CD14-positive monocyte (primary cell): ENCODE results near the gene HOXD8. TPM values are rescaled to one million over a fixed set of nuclear protein-coding genes. Genes with fewer than 3 reads are reported as not detected.

Experiments
- DNase-seq, 3 donors: peaks; one replicate each; pipeline ENCODE4 v3.0.0-alpha.2; 2011 to 2022
- H2AFZ ChIP-seq: 2 replicates; pipeline ENCODE4 v1.6.0; 2012; ENCODE audit warnings: mild to moderate bottlenecking, low read depth, low read length, inconsistent platforms; ENCODE audit not compliant: insufficient read depth, poor library complexity, severe bottlenecking
- H3K27ac ChIP-seq, 2 donors: 1 replicate in 1 of 2; 2 replicates in 1 of 2; pipeline ENCODE4 v1.5.1; 2012 to 2013; ENCODE audit warnings: low read length in 2 of 2, control low read depth in 1 of 2, inconsistent platforms in 1 of 2, low read depth in 1 of 2, mild to moderate bottlenecking in 1 of 2
- H3K27me3 ChIP-seq, 2 donors: one replicate each; pipeline versions ENCODE4 v1.6.0 to v1.6.1; 2011 to 2013; ENCODE audit warnings: low read length in 2 of 2; ENCODE audit not compliant: control insufficient read depth in 2 of 2, insufficient read depth in 2 of 2
- H3K36me3 ChIP-seq, 2 donors: replicated peaks in 1 of 2; 1 replicate in 1 of 2; 2 replicates in 1 of 2; pipeline versions ENCODE4 v1.5.1 to v1.6.1; 2012 to 2013; ENCODE audit warnings: low read length in 2 of 2, control low read depth in 1 of 2, inconsistent platforms in 1 of 2, mild to moderate bottlenecking in 1 of 2; ENCODE audit not compliant: insufficient read depth in 2 of 2, control insufficient read depth in 1 of 2
- H3K4me1 ChIP-seq, 2 donors: 1 replicate in 1 of 2; 2 replicates in 1 of 2; pipeline versions ENCODE4 v1.5.1 to v1.6.1; 2012 to 2013; ENCODE audit warnings: low read length in 2 of 2, control low read depth in 1 of 2, inconsistent platforms in 1 of 2, mild to moderate bottlenecking in 1 of 2, moderate library complexity in 1 of 2; ENCODE audit not compliant: insufficient read depth in 2 of 2, control insufficient read depth in 1 of 2
- H3K4me2 ChIP-seq: replicated peaks from 2 replicates; pipeline ENCODE3; 2012; ENCODE audit warnings: low read length, moderate library complexity, mild to moderate bottlenecking; ENCODE audit not compliant: poor library complexity, severe bottlenecking; ENCODE audit errors: extremely low read depth
- H3K4me3 ChIP-seq, 3 experiments: fragments of 200-600 bp in 1 of 3; sonication (generic) in 1 of 3; replicated peaks in 1 of 3; 1 replicate in 2 of 3; 2 replicates in 1 of 3; pipeline ENCODE4 v1.5.1; 2011 to 2013; ENCODE audit warnings: low read length in 3 of 3, mild to moderate bottlenecking in 3 of 3, control low read depth in 2 of 3, low read depth in 2 of 3, inconsistent platforms in 1 of 3, moderate library complexity in 1 of 3
- H3K79me2 ChIP-seq: 2 replicates; pipeline ENCODE4 v1.6.0; 2012; ENCODE audit warnings: mild to moderate bottlenecking, control low read depth, inconsistent platforms, low read length, moderate library complexity; ENCODE audit not compliant: insufficient read depth
- H3K9ac ChIP-seq: 2 replicates; pipeline ENCODE4 v1.6.0; 2017; ENCODE audit warnings: low read length, mild to moderate bottlenecking; ENCODE audit not compliant: insufficient read depth, poor library complexity, severe bottlenecking
- H3K9me3 ChIP-seq, 2 donors: replicated peaks in 1 of 2; 1 replicate in 1 of 2; 2 replicates in 1 of 2; pipeline versions ENCODE4 v1.5.1 to v1.6.1; 2012 to 2013; ENCODE audit warnings: low read length in 2 of 2, control low read depth in 1 of 2; ENCODE audit not compliant: control insufficient read depth in 1 of 2, insufficient read depth in 1 of 2
- H4K20me1 ChIP-seq: 2 replicates; pipeline ENCODE4 v1.6.0; 2012; ENCODE audit warnings: mild to moderate bottlenecking, low read length, control low read depth, moderate library complexity; ENCODE audit not compliant: insufficient read depth
- H3K27ac Mint-ChIP-seq, 7 donors: one replicate each; pipeline ENCODE4 v1.8.0; 2020; ENCODE audit warnings: mild to moderate bottlenecking in 7 of 7, mixed read lengths in 7 of 7, moderate library complexity in 6 of 7, inconsistent platforms in 2 of 7
- H3K27me3 Mint-ChIP-seq, 3 donors: one replicate each; pipeline ENCODE4 v1.8.0; 2021 to 2022; ENCODE audit warnings: low read depth in 3 of 3, mild to moderate bottlenecking in 3 of 3, mixed read lengths in 3 of 3, moderate library complexity in 3 of 3, inconsistent platforms in 1 of 3
- H3K36me3 Mint-ChIP-seq, 2 donors: one replicate each; pipeline ENCODE4 v1.8.0; 2020; ENCODE audit warnings: mixed read lengths in 2 of 2, inconsistent platforms in 1 of 2, mild to moderate bottlenecking in 1 of 2
- H3K4me1 Mint-ChIP-seq: one replicate; pipeline ENCODE4 v1.8.0; 2020; ENCODE audit warnings: mild to moderate bottlenecking, mixed read lengths
- H3K4me3 Mint-ChIP-seq, 2 donors: one replicate each; pipeline ENCODE4 v1.8.0; 2020; ENCODE audit warnings: mild to moderate bottlenecking in 2 of 2, mixed read lengths in 2 of 2, moderate library complexity in 1 of 2
- H3K9me3 Mint-ChIP-seq, 7 donors: one replicate each; pipeline ENCODE4 v1.8.0; 2020 to 2022; ENCODE audit warnings: mixed read lengths in 7 of 7, mild to moderate bottlenecking in 6 of 7, moderate library complexity in 6 of 7, inconsistent platforms in 2 of 7
- WGBS: methylation state at CpG from one replicate; pipeline ENCODE4 v1.1.5; 2013; ENCODE audit warnings: missing lambda C conversion rate; ENCODE audit not compliant: insufficient coverage; 5-methylcytosine and 5-hydroxymethylcytosine counted together
- intact Hi-C, 2 donors: fragments of 100-400 bp; cut with micrococcal nuclease; formaldehyde crosslinking; loops; one replicate each; pipeline versions ENCODE4 v1.15.0 to v1.15.1; 2023
- polyA plus RNA-seq, 3 donors: library from polyadenylated mRNA; depleted of rRNA in 1 of 3; unstranded in 2 of 3; stranded (reverse) in 1 of 3; fragments of 300-500 nt in 2 of 3; fragments of >200 nt in 1 of 3; fragmentation: Illumina TruSeq in 2 of 3; gene quantifications; 1 replicate in 2 of 3; 2 replicates in 1 of 3; pipeline ENCODE4 v1.2.3, GENCODE V29; 2012 to 2021
- TF ChIP-seq, protein P1 (sequence below): fragments of 200-600 bp; IDR thresholded peaks from one replicate; pipeline ENCODE4 v1.8.0; 2022; ENCODE audit warnings: antibody characterized with exemption, mild to moderate bottlenecking

Gene HOXD8
- polyA plus RNA-seq, 3 donors = not detected

DNA sequence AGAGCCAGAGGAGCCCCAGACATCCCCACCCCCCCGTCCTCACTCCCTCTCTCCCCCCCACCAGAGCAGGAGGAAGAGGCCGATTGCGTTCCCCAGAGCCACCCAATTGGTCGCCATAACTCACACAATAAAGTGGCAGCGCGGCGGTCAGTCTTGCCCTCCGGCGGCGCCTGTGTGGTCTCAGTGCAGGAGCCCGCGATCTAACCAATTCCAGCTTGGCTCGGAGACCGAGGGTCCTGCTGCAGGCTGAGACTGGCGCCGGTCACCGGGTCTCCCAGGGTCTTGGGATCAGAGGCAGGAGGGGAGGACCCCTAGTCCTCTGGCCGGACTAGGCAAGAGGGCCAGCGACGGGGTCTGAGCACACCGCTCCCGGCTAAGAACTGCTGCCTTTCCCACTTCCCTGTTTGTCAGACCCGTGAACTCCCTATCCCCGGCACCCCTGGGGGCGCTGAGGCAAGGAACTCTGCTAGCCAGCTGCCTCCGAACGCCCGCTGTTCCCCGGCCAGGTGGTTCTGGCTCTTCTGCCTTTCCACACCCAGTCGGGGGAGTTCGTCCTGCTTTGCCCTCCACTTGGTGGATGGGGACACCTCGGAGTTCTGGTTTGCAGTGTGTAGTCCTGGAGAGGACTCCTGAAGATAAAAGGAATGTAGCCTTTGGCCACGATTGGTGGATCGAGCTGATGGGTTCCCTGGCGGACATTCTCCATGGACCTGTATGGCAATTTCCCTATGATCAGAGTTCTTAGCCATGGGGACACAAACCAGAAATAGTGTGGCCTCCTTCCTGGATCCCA lies 30.9 kb upstream of the HOXD8 start:
- Mint-ChIP-seq H3K36me3 (peaks cover 0 to 5% of the 10 kb centered on the region in 2 donors), H3K4me3 (peak overlapping the region in 1 of 2 donors; percentile 97), H3K9me3 (peaks cover 0 to 34% (median 18%) of the 10 kb centered on the region in 7 donors), H3K27ac (no peak overlapping the region), H3K4me1 (peaks cover 23% of the 10 kb centered on the region), H3K27me3 (peaks cover 98 to 99% (median 99%) of the 10 kb centered on the region in 3 donors)
- Histone ChIP-seq H3K9ac (no peak overlapping the region), H3K9me3 (peaks cover 0 to 82% of the 10 kb centered on the region in 2 donors), H3K4me1 (peaks cover 12 to 16% of the 10 kb centered on the region in 2 donors), H3K4me3 (no peak overlapping the region), H3K36me3 (no peaks in the 10 kb centered on the region), H2AFZ (no peak overlapping the region), H3K79me2 (no peaks in the 10 kb centered on the region), H3K27me3 (peaks cover 96 to 100% of the 10 kb centered on the region in 2 donors), H3K27ac (no peak overlapping the region), H4K20me1 (no peaks in the 10 kb centered on the region), H3K4me2 (no peak overlapping the region)
- TF ChIP-seq, protein P1, sequence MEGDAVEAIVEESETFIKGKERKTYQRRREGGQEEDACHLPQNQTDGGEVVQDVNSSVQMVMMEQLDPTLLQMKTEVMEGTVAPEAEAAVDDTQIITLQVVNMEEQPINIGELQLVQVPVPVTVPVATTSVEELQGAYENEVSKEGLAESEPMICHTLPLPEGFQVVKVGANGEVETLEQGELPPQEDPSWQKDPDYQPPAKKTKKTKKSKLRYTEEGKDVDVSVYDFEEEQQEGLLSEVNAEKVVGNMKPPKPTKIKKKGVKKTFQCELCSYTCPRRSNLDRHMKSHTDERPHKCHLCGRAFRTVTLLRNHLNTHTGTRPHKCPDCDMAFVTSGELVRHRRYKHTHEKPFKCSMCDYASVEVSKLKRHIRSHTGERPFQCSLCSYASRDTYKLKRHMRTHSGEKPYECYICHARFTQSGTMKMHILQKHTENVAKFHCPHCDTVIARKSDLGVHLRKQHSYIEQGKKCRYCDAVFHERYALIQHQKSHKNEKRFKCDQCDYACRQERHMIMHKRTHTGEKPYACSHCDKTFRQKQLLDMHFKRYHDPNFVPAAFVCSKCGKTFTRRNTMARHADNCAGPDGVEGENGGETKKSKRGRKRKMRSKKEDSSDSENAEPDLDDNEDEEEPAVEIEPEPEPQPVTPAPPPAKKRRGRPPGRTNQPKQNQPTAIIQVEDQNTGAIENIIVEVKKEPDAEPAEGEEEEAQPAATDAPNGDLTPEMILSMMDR = no peak
- no peak for DNase-seq
- 5% methylated on average over 31 of the region's 35 CpGs for WGBS
- intact Hi-C loops = loop anchor here (5.0 to 10.0 kb wide), 4 partner anchors 414 to 1764 kb away; partner anchors contain the start of gene SP9 (in 1 of the 2)

DNA sequence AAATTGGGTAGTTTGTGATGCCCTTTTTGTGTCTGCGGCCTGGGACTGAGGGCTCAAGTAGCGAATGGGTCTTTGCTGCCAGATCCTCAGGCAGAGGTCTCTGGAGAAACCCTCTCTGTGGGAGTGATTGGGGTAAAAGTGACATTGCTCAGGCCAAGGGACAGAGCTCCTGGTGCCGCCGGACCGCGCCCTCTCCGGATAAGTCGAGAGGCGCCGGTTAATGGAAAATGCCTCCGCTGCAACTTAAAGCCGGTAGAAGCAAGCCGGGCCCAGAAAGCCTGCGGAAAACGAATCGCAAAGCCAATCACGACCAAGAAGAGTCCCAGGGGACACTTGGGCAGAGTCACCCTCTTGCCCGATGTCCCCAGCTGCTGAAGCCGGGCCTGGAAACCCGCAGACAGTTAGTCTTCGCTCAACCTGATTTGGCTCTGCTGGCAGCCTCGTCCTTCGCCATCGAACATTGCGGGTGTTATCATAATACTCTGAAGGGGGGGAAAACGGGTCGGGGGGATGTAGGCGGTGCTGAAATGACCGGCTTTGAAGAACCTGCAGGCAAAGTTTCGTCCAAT lies 30.3 kb upstream of the HOXD8 start:
- peaks cover 0 to 77% of the 10 kb centered on the region in 2 donors for H3K9me3 ChIP-seq
- peaks cover 96 to 100% of the 10 kb centered on the region in 2 donors for H3K27me3 ChIP-seq
- WGBS = 8% methylated on average over 30 of the region's 30 CpGs
- H3K4me1 ChIP-seq = peaks cover 12 to 15% of the 10 kb centered on the region in 2 donors
- H3K9ac ChIP-seq = no peak overlapping the region
- TF ChIP-seq, protein P1 = no peak
- Mint-ChIP-seq H3K27me3 (peaks cover 98 to 99% (median 99%) of the 10 kb centered on the region in 3 donors), H3K4me3 (peak overlapping the region in 1 of 2 donors; percentile 97), H3K4me1 (peaks cover 27% of the 10 kb centered on the region), H3K9me3 (peaks cover 0 to 35% (median 16%) of the 10 kb centered on the region in 7 donors), H3K27ac (no peak overlapping the region), H3K36me3 (peaks cover 0 to 3% of the 10 kb centered on the region in 2 donors)
- H3K4me2 ChIP-seq = no peak overlapping the region
- intact Hi-C loops = loop anchor here (5.0 to 10.0 kb wide), 4 partner anchors 414 to 1764 kb away; partner anchors contain the start of gene SP9 (in 1 of the 2)
- no peak for DNase-seq
- no peaks in the 10 kb centered on the region for H4K20me1 ChIP-seq
- H3K4me3 ChIP-seq = no peak overlapping the region
- H2AFZ ChIP-seq = no peak overlapping the region
- no peaks in the 10 kb centered on the region for H3K36me3 ChIP-seq
- no peaks in the 10 kb centered on the region for H3K79me2 ChIP-seq
- H3K27ac ChIP-seq = no peak overlapping the region
